Right lobe of liver (tissue), 4 donors: Measurements from ENCODE around the gene RHNO1.

Source experiments
- POLR2A ChIP-seq: fragments of 450-650 bp; IDR thresholded peaks from one replicate; pipeline ENCODE4 v1.6.1; 2017; ENCODE audit warnings: antibody characterized with exemption, mild to moderate bottlenecking
- TF ChIP-seq, protein P1 (sequence below), 4 donors: fragments of 200-600 bp in 3 of 4; fragments of 450-650 bp in 1 of 4; IDR thresholded peaks; one replicate each; pipeline versions ENCODE4 v1.5.1 to v1.8.0; 2016 to 2022; ENCODE audit warnings: antibody characterized with exemption in 4 of 4, mild to moderate bottlenecking in 2 of 4
- donor health status: DM: no; HTN: no; CAD: no.
- donor health status: DM: no; HTN: no; CAD: no.
- donor health status: DM: no; HTN: yes; CAD: no.

DNA sequence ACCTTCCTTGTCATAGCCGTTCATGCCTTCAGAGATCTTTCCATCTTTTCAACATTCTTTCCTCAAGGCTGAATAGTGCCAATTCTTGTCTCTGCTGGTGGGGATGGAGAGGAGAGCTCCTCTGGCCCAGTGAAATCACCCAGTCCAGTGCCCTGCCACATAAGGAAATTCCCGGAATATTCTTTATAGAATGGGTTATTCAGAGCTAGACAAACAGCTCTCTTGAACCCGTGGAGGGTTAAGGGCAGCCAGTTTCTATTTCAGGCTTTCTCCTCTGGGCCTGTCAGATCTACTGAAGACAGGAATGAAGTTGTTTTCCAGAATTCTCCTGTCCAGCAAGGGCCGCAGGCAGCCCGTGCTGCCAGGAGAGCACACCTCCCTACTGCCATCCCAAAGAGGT is 34.1 kb upstream of the RHNO1 start:
- TF ChIP-seq, protein P1, sequence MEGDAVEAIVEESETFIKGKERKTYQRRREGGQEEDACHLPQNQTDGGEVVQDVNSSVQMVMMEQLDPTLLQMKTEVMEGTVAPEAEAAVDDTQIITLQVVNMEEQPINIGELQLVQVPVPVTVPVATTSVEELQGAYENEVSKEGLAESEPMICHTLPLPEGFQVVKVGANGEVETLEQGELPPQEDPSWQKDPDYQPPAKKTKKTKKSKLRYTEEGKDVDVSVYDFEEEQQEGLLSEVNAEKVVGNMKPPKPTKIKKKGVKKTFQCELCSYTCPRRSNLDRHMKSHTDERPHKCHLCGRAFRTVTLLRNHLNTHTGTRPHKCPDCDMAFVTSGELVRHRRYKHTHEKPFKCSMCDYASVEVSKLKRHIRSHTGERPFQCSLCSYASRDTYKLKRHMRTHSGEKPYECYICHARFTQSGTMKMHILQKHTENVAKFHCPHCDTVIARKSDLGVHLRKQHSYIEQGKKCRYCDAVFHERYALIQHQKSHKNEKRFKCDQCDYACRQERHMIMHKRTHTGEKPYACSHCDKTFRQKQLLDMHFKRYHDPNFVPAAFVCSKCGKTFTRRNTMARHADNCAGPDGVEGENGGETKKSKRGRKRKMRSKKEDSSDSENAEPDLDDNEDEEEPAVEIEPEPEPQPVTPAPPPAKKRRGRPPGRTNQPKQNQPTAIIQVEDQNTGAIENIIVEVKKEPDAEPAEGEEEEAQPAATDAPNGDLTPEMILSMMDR (IDR thresholded peaks at IDR 0.05) = no peak
- no peak for TF ChIP-seq POLR2A
